DOHH2 (cell line): ENCODE results near the gene PSME1.

Experiments
- H3F3A ChIP-seq: fragments of 200-600 bp; sonication (generic), shearing (Covaris generic); 2 replicates; pipeline ENCODE4 v1.6.0; 2016; ENCODE audit warnings: antibody characterized with exemption, mild to moderate bottlenecking; ENCODE audit not compliant: control insufficient read depth, insufficient read depth
- H3K27ac ChIP-seq: fragments of 200-600 bp; sonication (generic); 2 replicates; pipeline ENCODE4 v1.5.1; 2014; ENCODE audit warnings: low read depth, mild to moderate bottlenecking, low read length, moderate library complexity
- H3K27me3 ChIP-seq: fragments of 200-600 bp; sonication (generic); 2 replicates; pipeline ENCODE4 v1.6.1; 2014; ENCODE audit warnings: mild to moderate bottlenecking, low read length, mixed read lengths; ENCODE audit not compliant: control insufficient read depth
- H3K36me3 ChIP-seq: fragments of 200-600 bp; sonication (generic); 2 replicates; pipeline ENCODE4 v1.6.1; 2014; ENCODE audit warnings: mild to moderate bottlenecking, low read length, moderate library complexity, mixed read lengths; ENCODE audit not compliant: control insufficient read depth
- H3K4me1 ChIP-seq: fragments of 200-600 bp; sonication (generic); 2 replicates; pipeline ENCODE4 v1.6.1; 2014; ENCODE audit warnings: mild to moderate bottlenecking, low read length, mixed read lengths; ENCODE audit not compliant: control insufficient read depth
- H3K4me2 ChIP-seq: fragments of 200-600 bp; sonication (generic); 2 replicates; pipeline ENCODE4 v1.6.0; 2014; ENCODE audit warnings: mild to moderate bottlenecking, low read length, moderate library complexity
- H3K4me3 ChIP-seq: fragments of 200-600 bp; sonication (generic); 2 replicates; pipeline ENCODE4 v1.5.1; 2014; ENCODE audit warnings: mild to moderate bottlenecking, low read length, mixed read lengths
- H3K79me2 ChIP-seq: fragments of 200-600 bp; sonication (generic); 2 replicates; pipeline ENCODE4 v1.6.1; 2014; ENCODE audit warnings: mild to moderate bottlenecking, low read length, mixed read lengths; ENCODE audit not compliant: control insufficient read depth
- H3K9me2 ChIP-seq: fragments of 200-600 bp; sonication (generic); replicated peaks from 2 replicates; pipeline ENCODE4 v1.6.1; 2014; ENCODE audit warnings: mild to moderate bottlenecking, low read length, mixed read lengths; ENCODE audit not compliant: control insufficient read depth
- H3K9me3 ChIP-seq: fragments of 200-600 bp; sonication (generic); 2 replicates; pipeline ENCODE4 v1.6.1; 2014; ENCODE audit warnings: antibody characterized with exemption, low read length, mixed read lengths; ENCODE audit not compliant: control insufficient read depth, insufficient read depth
- H4K20me1 ChIP-seq: fragments of 200-600 bp; sonication (generic); 2 replicates; pipeline ENCODE4 v1.6.0; 2014; ENCODE audit warnings: low read depth, mild to moderate bottlenecking, antibody characterized with exemption, low read length, moderate library complexity; ENCODE audit not compliant: control insufficient read depth, insufficient read depth
- EZH2phosphoT487 ChIP-seq: fragments of 200-600 bp; sonication (generic); IDR thresholded peaks from 2 replicates; pipeline ENCODE4 v1.6.1; 2017; ENCODE audit warnings: borderline replicate concordance, mild to moderate bottlenecking, antibody characterized with exemption, low read length, moderate library complexity, mixed read lengths
- TF ChIP-seq, protein P1 (sequence below): fragments of 200-600 bp; sonication (generic); IDR thresholded peaks from one replicate; pipeline ENCODE4 v1.5.1; 2014; ENCODE audit warnings: antibody characterized with exemption, mild to moderate bottlenecking, low read depth, low read length; ENCODE audit not compliant: poor library complexity, severe bottlenecking

Gene PSME1

DNA sequence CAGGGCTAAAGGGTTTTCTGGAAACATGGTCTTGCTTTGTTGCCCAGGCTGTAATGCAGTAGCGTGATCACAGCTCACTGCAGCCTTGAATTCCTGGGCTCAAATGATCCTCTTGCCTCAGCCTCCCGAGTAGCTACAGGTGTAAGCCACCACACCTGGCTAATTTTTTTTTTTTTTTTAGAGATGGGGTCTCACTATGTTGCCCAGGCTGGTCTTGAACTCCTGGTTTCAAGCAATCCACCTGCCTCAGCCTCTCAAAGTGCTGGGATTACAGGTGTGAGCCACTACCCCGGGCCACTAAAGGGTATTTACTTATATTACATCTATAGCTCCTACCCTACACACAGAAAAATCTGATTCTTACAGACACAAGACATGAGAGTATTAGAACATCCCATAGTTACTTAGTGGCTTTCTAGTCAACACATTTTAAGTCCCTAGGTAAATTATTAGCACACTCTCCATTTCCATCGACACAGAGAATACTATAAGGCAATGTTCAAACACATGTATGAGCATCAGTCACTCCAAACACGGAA, 27.6 kb upstream of the PSME1 start:
- Histone ChIP-seq H3K27ac (no peak overlapping the region), H3K4me3 (no peak overlapping the region), H3K9me2 (no peaks in the 10 kb centered on the region), H3K27me3 (no peaks in the 10 kb centered on the region), H3F3A (peaks cover 14% of the 10 kb centered on the region), H3K36me3 (peaks cover 4% of the 10 kb centered on the region), H3K79me2 (peaks cover 3% of the 10 kb centered on the region), H3K9me3 (no peaks in the 10 kb centered on the region), H3K4me2 (peak overlapping the region; percentile 58), H3K4me1 (peaks cover 15% of the 10 kb centered on the region), H4K20me1 (no peaks in the 10 kb centered on the region)
- TF ChIP-seq, protein P1, sequence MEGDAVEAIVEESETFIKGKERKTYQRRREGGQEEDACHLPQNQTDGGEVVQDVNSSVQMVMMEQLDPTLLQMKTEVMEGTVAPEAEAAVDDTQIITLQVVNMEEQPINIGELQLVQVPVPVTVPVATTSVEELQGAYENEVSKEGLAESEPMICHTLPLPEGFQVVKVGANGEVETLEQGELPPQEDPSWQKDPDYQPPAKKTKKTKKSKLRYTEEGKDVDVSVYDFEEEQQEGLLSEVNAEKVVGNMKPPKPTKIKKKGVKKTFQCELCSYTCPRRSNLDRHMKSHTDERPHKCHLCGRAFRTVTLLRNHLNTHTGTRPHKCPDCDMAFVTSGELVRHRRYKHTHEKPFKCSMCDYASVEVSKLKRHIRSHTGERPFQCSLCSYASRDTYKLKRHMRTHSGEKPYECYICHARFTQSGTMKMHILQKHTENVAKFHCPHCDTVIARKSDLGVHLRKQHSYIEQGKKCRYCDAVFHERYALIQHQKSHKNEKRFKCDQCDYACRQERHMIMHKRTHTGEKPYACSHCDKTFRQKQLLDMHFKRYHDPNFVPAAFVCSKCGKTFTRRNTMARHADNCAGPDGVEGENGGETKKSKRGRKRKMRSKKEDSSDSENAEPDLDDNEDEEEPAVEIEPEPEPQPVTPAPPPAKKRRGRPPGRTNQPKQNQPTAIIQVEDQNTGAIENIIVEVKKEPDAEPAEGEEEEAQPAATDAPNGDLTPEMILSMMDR, result no peak
- TF ChIP-seq EZH2phosphoT487, result no peak

DNA sequence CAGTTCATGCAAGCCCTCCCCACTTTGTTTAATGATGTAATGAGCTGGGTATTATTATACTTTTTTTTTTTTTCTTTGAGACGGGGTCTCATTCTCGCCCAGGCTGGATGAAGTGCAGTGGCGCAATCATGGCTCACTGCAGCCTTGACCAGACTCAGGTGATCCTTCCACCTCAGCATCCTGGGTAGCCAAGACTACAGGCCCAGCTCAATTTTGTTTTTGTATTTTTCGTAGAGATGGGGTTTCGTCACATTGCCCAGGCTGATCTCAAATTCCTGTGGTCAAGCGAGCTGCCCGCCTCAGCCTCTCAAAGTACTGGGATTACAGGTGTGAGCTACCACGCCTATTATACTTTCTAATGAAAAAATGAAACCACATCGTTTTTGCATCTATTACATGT, 25.9 kb upstream of the PSME1 start:
- H3K4me1 ChIP-seq, result peaks cover 15% of the 10 kb centered on the region
- no peak overlapping the region for H3K4me3 ChIP-seq
- no peaks in the 10 kb centered on the region for H4K20me1 ChIP-seq
- no peaks in the 10 kb centered on the region for H3K9me2 ChIP-seq
- H3K36me3 ChIP-seq, result peaks cover 5% of the 10 kb centered on the region; the same call in 1 of the 2 replicates
- no peaks in the 10 kb centered on the region for H3K9me3 ChIP-seq
- H3K27ac ChIP-seq, result no peak overlapping the region
- H3F3A ChIP-seq, result peaks cover 17% of the 10 kb centered on the region
- H3K79me2 ChIP-seq, result peaks cover 7% of the 10 kb centered on the region
- TF ChIP-seq EZH2phosphoT487, result no peak
- TF ChIP-seq, protein P1, result no peak
- H3K4me2 ChIP-seq, result no peak overlapping the region
- H3K27me3 ChIP-seq, result no peaks in the 10 kb centered on the region

DNA sequence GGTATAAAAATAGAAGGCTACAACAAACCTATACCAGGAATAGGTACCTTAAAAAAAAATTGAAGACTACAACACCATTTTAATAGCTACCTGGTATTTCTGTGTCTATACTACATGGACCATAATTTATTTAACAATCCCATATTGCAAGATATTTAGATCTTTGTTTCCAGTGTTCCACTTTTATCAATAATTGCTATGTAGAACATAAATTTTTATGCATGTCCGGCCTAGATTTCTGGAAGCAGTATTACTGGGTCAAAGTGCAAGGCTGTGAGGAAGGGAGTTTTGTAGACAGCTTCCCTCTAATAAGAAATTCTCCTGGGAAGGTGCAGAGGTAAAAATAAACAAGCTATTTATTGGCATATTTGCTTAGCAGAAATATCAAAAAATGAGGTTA, 25.5 kb upstream of the PSME1 start:
- H3K9me2 ChIP-seq, result no peaks in the 10 kb centered on the region
- H3K27ac ChIP-seq, result no peak overlapping the region
- no peaks in the 10 kb centered on the region for H3K27me3 ChIP-seq
- H3F3A ChIP-seq, result peaks cover 17% of the 10 kb centered on the region
- peaks cover 17% of the 10 kb centered on the region for H3K4me1 ChIP-seq
- peaks cover 11% of the 10 kb centered on the region for H3K79me2 ChIP-seq
- peaks cover under 1% of the 10 kb centered on the region; the same call in 1 of the 2 replicates for H4K20me1 ChIP-seq
- H3K36me3 ChIP-seq, result peaks cover 6% of the 10 kb centered on the region; the same call in 1 of the 2 replicates
- no peak overlapping the region for H3K4me2 ChIP-seq
- no peak for TF ChIP-seq EZH2phosphoT487
- TF ChIP-seq, protein P1, result no peak
- no peak overlapping the region for H3K4me3 ChIP-seq
- H3K9me3 ChIP-seq, result no peaks in the 10 kb centered on the region
